Heart right ventricle (tissue), 16 donors: ENCODE data around the gene CEP112. TPM values are rescaled to one million over a fixed set of nuclear protein-coding genes. Genes with fewer than 3 reads are reported as not detected.
A peak's percentile ranks its signal among the peaks of the same experiment; 100 is the strongest.

Experiments used
- ATAC-seq, 8 donors: fragments of 200-7000 bp; cut with Tn5 transposase; one replicate each; pipeline ENCODE4 v1.9.1; 2020; ENCODE audit warnings: mild to moderate bottlenecking in 8 of 8, moderate library complexity in 8 of 8, moderate number of reproducible peaks in 1 of 8
- DNase-seq, 2 donors: peaks; one replicate each; pipeline ENCODE4 v3.0.0-alpha.2; 2020
- H3K27ac ChIP-seq, 10 donors: fragments of 200-600 bp; sonication (generic) in 2 of 10; one replicate each; pipeline versions ENCODE4 v1.5.0 to v1.8.0; 2020 to 2022; ENCODE audit warnings: mild to moderate bottlenecking in 3 of 10
- H3K27me3 ChIP-seq, 7 donors: fragments of 200-600 bp; one replicate each; pipeline ENCODE4 v1.8.0; 2021 to 2022; ENCODE audit warnings: mild to moderate bottlenecking in 2 of 7
- H3K36me3 ChIP-seq, 9 donors: fragments of 200-600 bp; sonication (generic) in 1 of 9; one replicate each; pipeline versions ENCODE4 v1.5.0 to v1.8.0; 2020 to 2022; ENCODE audit warnings: mild to moderate bottlenecking in 2 of 9
- H3K4me1 ChIP-seq, 9 donors: fragments of 200-600 bp; sonication (generic) in 1 of 9; one replicate each; pipeline versions ENCODE4 v1.5.0 to v1.8.0; 2020 to 2022; ENCODE audit warnings: mild to moderate bottlenecking in 4 of 9
- H3K4me3 ChIP-seq, 10 donors: fragments of 200-600 bp; sonication (generic) in 2 of 10; one replicate each; pipeline versions ENCODE4 v1.5.0 to v1.8.0; 2020 to 2022; ENCODE audit warnings: mild to moderate bottlenecking in 7 of 10, moderate library complexity in 2 of 10
- H3K9me3 ChIP-seq, 11 donors: fragments of 200-600 bp in 10 of 11; sonication (generic) in 2 of 11; one replicate each; pipeline versions ENCODE4 v1.5.0 to v1.8.0; 2013 to 2022; ENCODE audit warnings: mild to moderate bottlenecking in 2 of 11, control low read depth in 1 of 11, moderate library complexity in 1 of 11
- CTCF ChIP-seq, 9 donors: fragments of 200-600 bp; sonication (generic) in 2 of 9; IDR thresholded peaks; one replicate each; pipeline versions ENCODE4 v1.5.0 to v1.8.0; 2021 to 2022; ENCODE audit warnings: antibody characterized with exemption in 9 of 9, mild to moderate bottlenecking in 5 of 9, moderate library complexity in 1 of 9
- WGBS, 2 donors: extraction: QIAGEN DNeasy Blood & Tissue Kit; methylation state at CpG; one replicate each; pipeline ENCODE4 v1.1.7; 2013; ENCODE audit warnings: inconsistent platforms in 1 of 2; 5-methylcytosine and 5-hydroxymethylcytosine counted together
- intact Hi-C, 10 donors: fragments of 100-400 bp; cut with DNase I; formaldehyde crosslinking; loops; one replicate each; pipeline versions ENCODE4 v1.11.1 to v1.14.2; 2022
- polyA plus RNA-seq, 2 donors: library from polyadenylated mRNA; stranded (reverse); fragments of 200-250 nt; gene quantifications; one replicate each; pipeline ENCODE4 v1.2.3, GENCODE V29; 2013
- total RNA-seq, 10 donors: library from RNA; stranded (reverse); fragmentation: NEBNext Ultra II Directional in 3 of 10; extraction: Animal tissue kit (Norgen Biotek cat#: 25700) in 3 of 10; gene quantifications; one replicate each; pipeline versions ENCODE4 v1.2.1 to v1.2.4, GENCODE V29; 2021 to 2023
- donor health status: Arrhythmogenic right ventricular cardiomyopathy.
- donor health status: ischemic (EF 13 %, LVEDD 7.1; RV severe dilation, severe dysfunction).
- donor health status: healthy with polysubstance abuse.
- donor health status: DM: no; HTN: yes; CAD: no.
- donor health status: DM: no; HTN: no; CAD: no.
- donor health status: ischemic (EF 25% LVEDD 6.9; RV normal size, moderate dysfunction).
- donor health status: ischemic (EF 25% LVEDD 5.7; RV mildly dilated, moderate dysfunction).
- donor health status: healthy.
- donor health status: DM: yes; HTN: yes; CAD: no.
- donor health status: Ischemic cardiomyopathy.
- donor health status: ischemic (EF 35%, LVEDD 5.7; RV mildly dilated, moderate dysfunction).
- donor health status: nonischemic (EF 11% LVEDD 7.7; RV severe dilation, severe dysfunction).
- donor health status: DM: yes; HTN: yes; CAD: no.
- donor health status: PGD.
- donor health status: ischemic (EF 29% LVEDD 5.4; RV normal size, mild dysfunction).
- donor health status: nonischemic (EF 23%, LVEDD 6.1; RV moderate dilation, normal function).

The CEP112 gene
- total and polyA plus RNA-seq, 12 donors, result 6.7 to 30.0 (median 16.3) TPM

GRCh38 chr17:66214884-66215528, 23.1 kb upstream of the CEP112 start:
- no peak overlapping the region for H3K4me3 ChIP-seq
- no peaks in the 10 kb centered on the region for H3K36me3 ChIP-seq
- no peak for TF ChIP-seq CTCF (IDR thresholded peaks at IDR 0.05)
- ATAC-seq (no peak), DNase-seq (no peak)
- no peaks in the 10 kb centered on the region for H3K4me1 ChIP-seq
- intact Hi-C loops, result no loop called here
- no peaks in the 10 kb centered on the region for H3K9me3 ChIP-seq
- H3K27ac ChIP-seq, result no peak overlapping the region
- WGBS, 2 donors, result 74 to 81% methylated on average over 5 of the region's 5 CpGs
- peaks cover 0 to 9% (median 0%) of the 10 kb centered on the region in 7 donors for H3K27me3 ChIP-seq

GRCh38 chr17:66211047-66211810, 19.3 kb upstream of the CEP112 start:
- TF ChIP-seq CTCF (IDR thresholded peaks at IDR 0.05), result no peak
- WGBS, 2 donors, result 91 to 96% methylated on average over 9 of the region's 9 CpGs
- DNase-seq (no peak), ATAC-seq (no peak)
- H3K4me1 ChIP-seq, result peaks cover 0 to 18% (median 0%) of the 10 kb centered on the region in 9 donors
- no peak overlapping the region for H3K27ac ChIP-seq
- no peaks in the 10 kb centered on the region for H3K36me3 ChIP-seq
- peaks cover 0 to 8% (median 0%) of the 10 kb centered on the region in 11 donors for H3K9me3 ChIP-seq
- no peak overlapping the region for H3K4me3 ChIP-seq
- intact Hi-C loops, result no loop called here
- H3K27me3 ChIP-seq, result peaks cover 0 to 4% (median 0%) of the 10 kb centered on the region in 7 donors

GRCh38 chr17:66210208-66210574, 18.3 kb upstream of the CEP112 start:
- no peaks in the 10 kb centered on the region for H3K36me3 ChIP-seq
- intact Hi-C loops, result no loop called here
- peaks cover 0 to 18% (median 0%) of the 10 kb centered on the region in 9 donors for H3K4me1 ChIP-seq
- ATAC-seq, result no peak
- no peak overlapping the region for H3K27ac ChIP-seq
- peaks cover 0 to 8% (median 0%) of the 10 kb centered on the region in 11 donors for H3K9me3 ChIP-seq
- no peak overlapping the region for H3K4me3 ChIP-seq
- 87 to 89% methylated on average over 2 of the region's 2 CpGs for WGBS, 2 donors
- peaks cover 0 to 4% (median 0%) of the 10 kb centered on the region in 7 donors for H3K27me3 ChIP-seq
- TF ChIP-seq CTCF (IDR thresholded peaks at IDR 0.05), result no peak
- no peak for DNase-seq

- Histone ChIP-seq H3K27me3 (no peaks in the 10 kb centered on the region), H3K4me3 (no peak overlapping the region), H3K27ac (no peak overlapping the region), H3K36me3 (no peaks in the 10 kb centered on the region), H3K4me1 (peaks cover 0 to 18% (median 0%) of the 10 kb centered on the region in 9 donors), H3K9me3 (peaks cover 0 to 8% (median 0%) of the 10 kb centered on the region in 11 donors)
- ATAC-seq, result peak in 6 of 8 donors; percentile 49 to 87 (median 72)
- DNase-seq, result no peak
- peak in 3 of 9 donors; percentile 8 to 25 (median 20) for TF ChIP-seq CTCF (IDR thresholded peaks at IDR 0.05)
- intact Hi-C loops, result loop anchor here in 2 of 10 donors (5.0 to 10.0 kb wide), 2 partner anchors 357 to 464 kb away; no protein-coding TSS in a partner anchor
These were observed 16.0 kb upstream of the CEP112 start for GRCh38 chr17:66207936-66208335.
